MCF 10A (cell line): ENCODE results near the gene TOLLIP. TPM values are rescaled to one million over a fixed set of nuclear protein-coding genes. Genes with fewer than 3 reads are reported as not detected.

Experiments used
- BruUV-seq: library from RNA; stranded (reverse); fragments of 400-500 nt; replicated peaks from 2 replicates; lab custom pipeline; 2021; lab: Mats Ljungman, UMichigan
- CTCF ChIA-PET: fragments of 300-600 bp; sonication (Branson Sonifier 250); formaldehyde crosslinking; extraction: SDS; loops from one replicate; lab custom pipeline; 2021; ENCODE audit warnings: antibody characterized with exemption, inconsistent platforms; lab: Yijun Ruan, JAX
- POLR2A ChIA-PET: fragments of 300-600, 350-650 bp; sonication (Branson Sonifier 250); formaldehyde crosslinking; extraction: SDS; loops from one replicate; lab custom pipeline; 2020; ENCODE audit warnings: antibody characterized with exemption, inconsistent platforms; lab: Yijun Ruan, JAX
- DNase-seq: peaks from one replicate; pipeline ENCODE4 v3.0.0-alpha.2; 2018; ENCODE audit not compliant: unreplicated experiment
- H3K27ac Mint-ChIP-seq: one replicate; pipeline ENCODE4 v1.8.0; 2022; ENCODE audit warnings: mild to moderate bottlenecking, low read depth, mixed read lengths; ENCODE audit not compliant: unreplicated experiment
- H3K27me3 Mint-ChIP-seq: one replicate; pipeline ENCODE4 v1.8.0; 2022; ENCODE audit warnings: mixed read lengths; ENCODE audit not compliant: insufficient read depth, unreplicated experiment
- H3K36me3 Mint-ChIP-seq: one replicate; pipeline ENCODE4 v1.8.0; 2022; ENCODE audit warnings: mild to moderate bottlenecking, moderate library complexity, mixed read lengths; ENCODE audit not compliant: insufficient read depth, unreplicated experiment
- H3K4me1 Mint-ChIP-seq: one replicate; pipeline ENCODE4 v1.8.0; 2022; ENCODE audit warnings: mixed read lengths; ENCODE audit not compliant: insufficient read depth, unreplicated experiment
- H3K4me3 Mint-ChIP-seq: one replicate; pipeline ENCODE4 v1.8.0; 2022; ENCODE audit warnings: mild to moderate bottlenecking, moderate library complexity, mixed read lengths; ENCODE audit not compliant: unreplicated experiment
- H3K9me3 Mint-ChIP-seq: one replicate; pipeline ENCODE4 v1.8.0; 2022; ENCODE audit warnings: mixed read lengths; ENCODE audit not compliant: unreplicated experiment
- intact Hi-C: fragments of 100-400 bp; cut with micrococcal nuclease; formaldehyde crosslinking; loops from 2 replicates; pipeline ENCODE4 v1.14.1; 2022
- total RNA-seq: library from RNA; stranded (reverse); gene quantifications from 2 replicates; pipeline ENCODE4 v1.2.3, GENCODE V29; 2022
- TF ChIP-seq, protein P1 (sequence below): fragments of 200-600 bp; IDR thresholded peaks from one replicate; pipeline ENCODE4 v1.8.0; 2022; ENCODE audit warnings: antibody characterized with exemption, mild to moderate bottlenecking; ENCODE audit not compliant: unreplicated experiment

The TOLLIP gene
- total RNA-seq, 1 experiment from 2014 or later: 58.8 TPM

GRCh38 chr11:1333860-1334259, 24.4 kb upstream of the TOLLIP start:
- no peak for DNase-seq
- Mint-ChIP-seq H3K27me3 (peaks cover 12% of the 10 kb centered on the region), H3K9me3 (peaks cover 8% of the 10 kb centered on the region), H3K4me1 (peaks cover 17% of the 10 kb centered on the region), H3K36me3 (no peaks in the 10 kb centered on the region), H3K4me3 (no peak overlapping the region), H3K27ac (no peak overlapping the region)
- ChIA-PET CTCF (interaction anchor here (1.1 to 1.7 kb wide), 2 partner anchors 24 to 181 kb away, joined by 4 read pairs; no protein-coding TSS in a partner anchor), POLR2A (no interaction called here)
- no TSS peak for BruUV-seq
- TF ChIP-seq, protein P1, sequence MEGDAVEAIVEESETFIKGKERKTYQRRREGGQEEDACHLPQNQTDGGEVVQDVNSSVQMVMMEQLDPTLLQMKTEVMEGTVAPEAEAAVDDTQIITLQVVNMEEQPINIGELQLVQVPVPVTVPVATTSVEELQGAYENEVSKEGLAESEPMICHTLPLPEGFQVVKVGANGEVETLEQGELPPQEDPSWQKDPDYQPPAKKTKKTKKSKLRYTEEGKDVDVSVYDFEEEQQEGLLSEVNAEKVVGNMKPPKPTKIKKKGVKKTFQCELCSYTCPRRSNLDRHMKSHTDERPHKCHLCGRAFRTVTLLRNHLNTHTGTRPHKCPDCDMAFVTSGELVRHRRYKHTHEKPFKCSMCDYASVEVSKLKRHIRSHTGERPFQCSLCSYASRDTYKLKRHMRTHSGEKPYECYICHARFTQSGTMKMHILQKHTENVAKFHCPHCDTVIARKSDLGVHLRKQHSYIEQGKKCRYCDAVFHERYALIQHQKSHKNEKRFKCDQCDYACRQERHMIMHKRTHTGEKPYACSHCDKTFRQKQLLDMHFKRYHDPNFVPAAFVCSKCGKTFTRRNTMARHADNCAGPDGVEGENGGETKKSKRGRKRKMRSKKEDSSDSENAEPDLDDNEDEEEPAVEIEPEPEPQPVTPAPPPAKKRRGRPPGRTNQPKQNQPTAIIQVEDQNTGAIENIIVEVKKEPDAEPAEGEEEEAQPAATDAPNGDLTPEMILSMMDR: no peak
- intact Hi-C loops: no loop called here

DNA sequence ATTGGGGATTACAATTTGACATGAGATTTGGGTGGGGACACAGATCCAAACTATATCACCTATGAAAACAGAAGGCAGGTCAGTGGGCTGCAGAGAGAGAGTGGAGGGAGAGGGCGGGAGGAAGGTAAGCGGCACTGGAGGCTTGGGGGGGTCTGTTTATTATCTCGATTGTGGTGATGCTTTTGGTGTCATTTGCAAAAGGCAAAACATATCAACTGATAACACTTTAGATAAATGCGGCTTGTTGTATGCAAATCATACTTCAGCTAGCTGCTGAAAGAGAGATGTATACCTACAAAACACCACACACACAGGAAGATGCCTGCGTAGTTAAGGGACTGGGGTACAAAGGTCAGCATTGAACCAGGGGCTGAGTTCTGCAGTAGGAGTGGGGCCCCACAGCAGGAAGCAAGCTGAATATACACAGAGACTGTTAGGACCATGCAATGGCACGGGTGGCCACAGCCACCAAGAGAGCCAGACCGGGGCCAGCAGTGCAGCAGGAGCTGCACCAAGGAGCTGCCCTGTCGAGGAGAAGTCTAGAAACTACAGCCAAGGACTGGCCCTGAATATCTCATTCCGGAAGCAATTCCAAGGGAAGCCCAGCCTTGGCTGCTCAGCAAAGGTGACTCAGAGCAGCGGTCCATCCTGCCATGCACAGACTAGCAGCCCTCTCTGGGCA, 23.8 kb upstream of the TOLLIP start:
- H3K9me3 Mint-ChIP-seq: peaks cover 9% of the 10 kb centered on the region
- POLR2A ChIA-PET: no interaction called here
- H3K27ac Mint-ChIP-seq: no peak overlapping the region
- CTCF ChIA-PET: interaction anchor here (0.6 to 1.7 kb wide), 3 partner anchors 23 to 768 kb away, joined by 3 to 4 read pairs (median 4); no protein-coding TSS in a partner anchor
- intact Hi-C loops: no loop called here
- no peaks in the 10 kb centered on the region for H3K36me3 Mint-ChIP-seq
- TF ChIP-seq, protein P1: no peak
- peaks cover 17% of the 10 kb centered on the region for H3K4me1 Mint-ChIP-seq
- no peak overlapping the region for H3K4me3 Mint-ChIP-seq
- H3K27me3 Mint-ChIP-seq: peaks cover 16% of the 10 kb centered on the region
- peak; percentile 22 for DNase-seq
- no TSS peak for BruUV-seq

- BruUV-seq: no TSS peak
- H3K4me1 Mint-ChIP-seq: peaks cover 6% of the 10 kb centered on the region
- POLR2A ChIA-PET: no interaction called here
- H3K9me3 Mint-ChIP-seq: peaks cover 5% of the 10 kb centered on the region
- no peak overlapping the region for H3K27ac Mint-ChIP-seq
- CTCF ChIA-PET: no interaction called here
- no peak for DNase-seq
- TF ChIP-seq, protein P1: no peak
- no peak overlapping the region for H3K4me3 Mint-ChIP-seq
- H3K27me3 Mint-ChIP-seq: peaks cover 25% of the 10 kb centered on the region
- H3K36me3 Mint-ChIP-seq: no peaks in the 10 kb centered on the region
- intact Hi-C loops: no loop called here
Measured at GRCh38 chr11:1330473-1330872, 21.0 kb upstream of the TOLLIP start.

DNA sequence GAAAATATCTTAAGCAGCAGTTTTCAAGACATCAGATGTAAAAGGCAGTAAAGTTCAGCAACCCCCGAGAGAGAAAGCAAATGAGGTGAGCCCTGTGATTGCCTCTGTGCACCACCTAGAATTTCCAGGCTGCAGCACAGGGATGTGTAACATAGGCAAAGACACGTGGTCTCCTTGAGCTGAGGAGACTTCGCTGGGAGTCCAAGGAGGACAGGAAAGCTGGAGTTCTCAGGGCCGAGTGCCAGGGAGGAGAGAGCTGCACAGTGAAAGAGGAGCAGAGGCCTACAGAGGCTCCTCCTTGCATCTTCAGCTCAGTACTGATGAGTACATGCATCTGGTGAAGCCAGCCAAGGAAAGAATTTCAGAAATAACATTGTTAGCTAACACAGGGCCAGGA, 17.6 kb upstream of the TOLLIP start:
- H3K4me1 Mint-ChIP-seq: no peaks in the 10 kb centered on the region
- TF ChIP-seq, protein P1: no peak
- peaks cover 52% of the 10 kb centered on the region for H3K27me3 Mint-ChIP-seq
- H3K27ac Mint-ChIP-seq: no peak overlapping the region
- ChIA-PET CTCF (no interaction called here), POLR2A (interaction anchor here (1.5 kb wide), 1 partner anchor 18 kb away, joined by 6 read pairs; the partner anchor contains the start of gene TOLLIP)
- no peak for DNase-seq
- intact Hi-C loops: no loop called here
- H3K9me3 Mint-ChIP-seq: peaks cover 5% of the 10 kb centered on the region
- no peaks in the 10 kb centered on the region for H3K36me3 Mint-ChIP-seq
- H3K4me3 Mint-ChIP-seq: no peak overlapping the region
- BruUV-seq: no TSS peak
